GM12878 (cell line): ENCODE measurements around the gene KRTAP3-3. TPM values are rescaled to one million over a fixed set of nuclear protein-coding genes. Genes with fewer than 3 reads are reported as not detected.
"Not testable (repeated sequence)": the region's sequence is repeated elsewhere in the genome, so short reads cannot be mapped to it uniquely, and the experiment has no call there.

Source experiments
- ATAC-seq: fragments of 200-7000 bp; cut with Tn5 transposase; 3 replicates; pipeline ENCODE4 v1.9.1; 2020; ENCODE audit warnings: mild to moderate bottlenecking, moderate library complexity
- BruUV-seq: library from RNA; stranded (reverse); fragments of 400-500 nt; replicated peaks from 2 replicates; lab custom pipeline; 2021; lab: Mats Ljungman, UMichigan
- CTCF ChIA-PET: fragments of 300-600 bp; sonication (Branson Sonifier 250); formaldehyde crosslinking; extraction: SDS; loops from one replicate; lab custom pipeline; 2021; ENCODE audit warnings: inconsistent platforms; lab: Yijun Ruan, JAX
- POLR2A ChIA-PET: fragments of 350-600 bp; formaldehyde crosslinking; extraction: SDS; loops from one replicate; lab custom pipeline; 2021; ENCODE audit warnings: inconsistent platforms; lab: Charles Lee
- RAD21 ChIA-PET: fragments of 300-600 bp; sonication (Branson Sonifier 250); formaldehyde crosslinking; loops from one replicate; lab custom pipeline; 2023; ENCODE audit warnings: antibody characterized with exemption; ENCODE audit not compliant: unreplicated experiment; lab: Charles Lee
- SMC1A ChIA-PET: fragments of 300-600 bp; sonication (Branson Sonifier 250); formaldehyde crosslinking; loops from one replicate; lab custom pipeline; 2023; ENCODE audit not compliant: unreplicated experiment, uncharacterized antibody; lab: Charles Lee
- DNase-seq: peaks from one replicate; pipeline ENCODE4 v3.0.0-alpha.2; 2011; ENCODE audit warnings: low read depth, low spot score
- FAIRE-seq: peaks from 3 replicates; lab custom pipeline; 2011; peaks lifted over from hg19 to GRCh38; lab: Jason Lieb, UNC
- H2AFZ ChIP-seq: 2 replicates; pipeline ENCODE4 v1.6.0; 2011; ENCODE audit warnings: low read depth, low read length, control low read depth; ENCODE audit not compliant: control insufficient read depth
- H3K27ac ChIP-seq: 2 replicates; pipeline ENCODE4 v1.5.1; 2011; ENCODE audit warnings: control low read depth; ENCODE audit not compliant: control insufficient read depth, insufficient read depth
- H3K27me3 ChIP-seq, 2 experiments: replicated peaks in 1 of 2; 2 replicates each; pipeline versions ENCODE4 v1.6.0 to v1.6.1; 2011; ENCODE audit warnings: low read length in 1 of 2; ENCODE audit not compliant: control insufficient read depth in 2 of 2, insufficient read depth in 2 of 2
- H3K36me3 ChIP-seq, 2 experiments: 2 replicates each; pipeline ENCODE4 v1.5.1; 2011; ENCODE audit warnings: low read length in 1 of 2; ENCODE audit not compliant: control insufficient read depth in 2 of 2, insufficient read depth in 2 of 2
- H3K4me1 ChIP-seq: 2 replicates; pipeline ENCODE4 v1.6.1; 2011; ENCODE audit warnings: mild to moderate bottlenecking, low read length, moderate library complexity, mixed read lengths; ENCODE audit not compliant: control insufficient read depth, insufficient read depth
- H3K4me2 ChIP-seq: 2 replicates; pipeline ENCODE4 v1.6.0; 2011; ENCODE audit warnings: control low read depth; ENCODE audit not compliant: control insufficient read depth, insufficient read depth
- H3K4me3 ChIP-seq: fragments of 200-600 bp; sonication (generic); 2 replicates; pipeline ENCODE4 v1.5.1; 2016
- H3K79me2 ChIP-seq: 2 replicates; pipeline ENCODE4 v1.6.0; 2011; ENCODE audit warnings: low read length; ENCODE audit not compliant: control insufficient read depth, insufficient read depth
- H3K9ac ChIP-seq: 2 replicates; pipeline ENCODE4 v1.8.0; 2011; ENCODE audit warnings: low read length, control low read depth, mixed read lengths; ENCODE audit not compliant: control insufficient read depth, insufficient read depth
- H3K9me3 ChIP-seq: replicated peaks from 3 replicates; pipeline ENCODE4 v1.5.1; 2011; ENCODE audit warnings: mild to moderate bottlenecking, low read length; ENCODE audit not compliant: control insufficient read depth, insufficient read depth
- H4K20me1 ChIP-seq: 2 replicates; pipeline ENCODE4 v1.6.0; 2011; ENCODE audit not compliant: control insufficient read depth, insufficient read depth
- BACH1 ChIP-seq: fragments of 450-650 bp; IDR thresholded peaks from 2 replicates; pipeline ENCODE4 v1.6.1; 2017; ENCODE audit warnings: mild to moderate bottlenecking, borderline replicate concordance
- JUND ChIP-seq: IDR thresholded peaks from 2 replicates; pipeline ENCODE4 v1.6.1; 2012; ENCODE audit warnings: low read depth, mild to moderate bottlenecking, low read length, improper control_type of control experiment, moderate library complexity
- NR2F1 ChIP-seq: fragments of 450-650 bp; conservative IDR thresholded peaks from 2 replicates; pipeline ENCODE4 v1.6.1; 2017; ENCODE audit warnings: mild to moderate bottlenecking
- PML ChIP-seq: IDR thresholded peaks from 2 replicates; pipeline ENCODE4 v1.6.1; 2012; ENCODE audit warnings: low read length, inconsistent platforms
- WGBS: methylation state at CpG from one replicate; pipeline ENCODE4 v1.1.6; 2016; ENCODE audit warnings: low lambda C conversion rate; ENCODE audit not compliant: insufficient replicate concordance, insufficient coverage; ENCODE audit errors: missing lambda C conversion rate; 5-methylcytosine and 5-hydroxymethylcytosine counted together
- in situ Hi-C: fragments of 300-500 bp; cut with MboI; formaldehyde crosslinking; loops from 9 replicates; pipeline ENCODE4 v1.14.3; 2018; ENCODE audit warnings: mixed read lengths
- intact Hi-C: fragments of 100-400 bp; cut with micrococcal nuclease; formaldehyde crosslinking; loops from one replicate; pipeline ENCODE4 v1.14.2; 2022; ENCODE audit not compliant: unreplicated experiment
- polyA plus RNA-seq, 11 experiments: library from polyadenylated mRNA; depleted of rRNA in 4 of 11; unstranded in 6 of 11; stranded (reverse) in 5 of 11; fragments of >200 nt; fragmentation: Nextera tagmentation in 4 of 11; fragmentation: Illumina TruSeq in 1 of 11; extraction: Ambion mirVana in 4 of 11; extraction: Trizol in 1 of 11; gene quantifications; 1 replicate in 1 of 11; 2 replicates in 10 of 11; pipeline versions ENCODE4 v1.2.1 to v1.2.3, GENCODE V29; 2011 to 2016; ENCODE audit warnings: inconsistent platforms in 2 of 11, missing spikeins in 2 of 11, low read depth in 1 of 11
- total RNA-seq, 4 experiments: library from RNA; depleted of rRNA in 3 of 4; stranded (reverse); fragments of >200 nt in 3 of 4; fragmentation: Illumina TruSeq in 1 of 4; extraction: Trizol in 1 of 4; gene quantifications; 2 replicates each; pipeline versions ENCODE4 v1.2.1 to v1.2.3, GENCODE V29; 2013 to 2021
- TF ChIP-seq, protein P1 (sequence below): IDR thresholded peaks from 2 replicates; pipeline ENCODE4 v1.6.1; 2011; ENCODE audit warnings: borderline replicate concordance, low read depth, mild to moderate bottlenecking, moderate library complexity, low read length; ENCODE audit not compliant: insufficient read depth, poor library complexity, severe bottlenecking

The KRTAP3-3 gene
- total and polyA plus RNA-seq, 10 of the 15 experiments (the other 5 are each of a cell fraction or from before 2014, with no cell fraction given): not detected

DNA sequence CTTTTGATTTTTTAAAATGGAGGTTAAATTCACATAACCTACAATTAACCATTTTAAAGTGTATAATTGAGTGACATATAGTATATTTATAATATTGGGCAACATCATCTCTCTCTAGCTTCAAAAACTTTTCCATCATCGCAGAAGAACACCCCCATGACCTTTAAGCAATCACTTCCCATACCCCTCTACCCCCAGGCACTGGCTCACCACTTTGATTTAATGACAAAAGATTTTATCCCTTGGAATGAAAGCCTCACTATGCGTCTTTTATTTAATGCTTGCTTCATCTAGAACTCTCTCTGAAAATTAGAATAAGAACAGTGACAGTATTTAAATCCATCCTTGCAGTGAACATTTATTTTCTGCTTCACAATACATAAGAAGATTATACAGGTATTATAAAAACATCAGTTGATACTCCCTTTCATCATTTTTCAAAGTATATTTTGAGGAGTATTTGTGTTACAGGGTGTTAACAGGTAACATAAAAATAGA is 43.9 kb upstream of the KRTAP3-3 start:
- DNase-seq: no peak
- TF ChIP-seq JUND (no peak), BACH1 (no peak), NR2F1 (no peak), PML (no peak)
- TF ChIP-seq, protein P1, sequence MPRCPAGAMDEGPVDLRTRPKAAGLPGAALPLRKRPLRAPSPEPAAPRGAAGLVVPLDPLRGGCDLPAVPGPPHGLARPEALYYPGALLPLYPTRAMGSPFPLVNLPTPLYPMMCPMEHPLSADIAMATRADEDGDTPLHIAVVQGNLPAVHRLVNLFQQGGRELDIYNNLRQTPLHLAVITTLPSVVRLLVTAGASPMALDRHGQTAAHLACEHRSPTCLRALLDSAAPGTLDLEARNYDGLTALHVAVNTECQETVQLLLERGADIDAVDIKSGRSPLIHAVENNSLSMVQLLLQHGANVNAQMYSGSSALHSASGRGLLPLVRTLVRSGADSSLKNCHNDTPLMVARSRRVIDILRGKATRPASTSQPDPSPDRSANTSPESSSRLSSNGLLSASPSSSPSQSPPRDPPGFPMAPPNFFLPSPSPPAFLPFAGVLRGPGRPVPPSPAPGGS: no peak
- H3K36me3 ChIP-seq: no peaks in the 10 kb centered on the region
- H3K27ac ChIP-seq: no peak overlapping the region
- H3K4me3 ChIP-seq: no peak overlapping the region
- no peak overlapping the region for H3K9ac ChIP-seq
- BruUV-seq: no TSS peak
- no peaks in the 10 kb centered on the region for H3K9me3 ChIP-seq
- CTCF ChIA-PET: no interaction called here
- H3K4me2 ChIP-seq: no peak overlapping the region
- POLR2A ChIA-PET: no interaction called here
- H3K27me3 ChIP-seq: no peaks in the 10 kb centered on the region
- in situ Hi-C loops (no loop called here), intact Hi-C loops (no loop called here)
- FAIRE-seq: no peak
- RAD21 ChIA-PET: no interaction called here
- no peaks in the 10 kb centered on the region for H3K4me1 ChIP-seq
- no peaks in the 10 kb centered on the region for H3K79me2 ChIP-seq
- WGBS: 38% methylated on average over 2 of the region's 2 CpGs
- SMC1A ChIA-PET: no interaction called here
- H4K20me1 ChIP-seq: no peaks in the 10 kb centered on the region
- no peak overlapping the region for H2AFZ ChIP-seq
- no peak for ATAC-seq

DNA sequence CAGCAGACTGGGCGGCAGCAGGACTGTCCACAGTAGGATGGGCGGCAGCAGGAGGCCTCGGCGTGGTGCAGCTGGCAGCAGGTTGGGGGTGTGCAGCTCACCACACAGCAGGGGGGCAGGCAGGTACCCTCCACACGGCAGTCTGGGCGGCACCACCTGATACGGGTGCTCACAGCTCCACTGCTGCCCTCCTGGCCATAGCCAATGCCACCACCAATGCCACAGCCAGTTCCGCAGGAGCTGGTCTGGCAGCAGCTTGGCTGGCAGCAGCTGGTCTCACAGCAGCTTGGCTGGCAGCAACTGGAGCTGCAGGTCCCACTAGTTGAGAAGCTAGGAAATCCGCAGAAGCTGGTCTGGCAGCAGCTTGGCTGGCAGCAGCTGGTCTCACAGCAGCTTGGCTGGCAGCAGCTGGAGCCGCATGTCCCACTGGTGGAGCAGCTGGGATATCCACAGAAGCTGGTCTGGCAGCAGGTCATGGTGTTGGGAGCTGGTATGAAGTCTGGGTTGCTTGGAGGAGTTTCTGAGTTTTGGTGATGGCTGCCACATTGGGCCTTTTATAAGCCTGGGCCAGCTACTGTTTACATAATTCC is 40.5 kb upstream of the KRTAP3-3 start, which contains the start of gene KRTAP1-3:
Gene KRTAP1-3, minus strand, starts transcription at position 529 of the 590 bp plus-strand sequence. Its CDS starts 53 bp downstream, at position 476.
- WGBS: 38% methylated on average over 10 of the region's 10 CpGs
- H3K27ac ChIP-seq, FAIRE-seq, H3K36me3 ChIP-seq, DNase-seq, H3K4me1 ChIP-seq, H3K79me2 ChIP-seq, H3K9ac ChIP-seq, ATAC-seq, BruUV-seq, intact Hi-C loops, H3K4me2 ChIP-seq, in situ Hi-C loops, CTCF ChIA-PET, H3K4me3 ChIP-seq, H3K9me3 ChIP-seq, SMC1A ChIA-PET, H2AFZ ChIP-seq, H3K27me3 ChIP-seq, RAD21 ChIA-PET, POLR2A ChIA-PET, H4K20me1 ChIP-seq: not testable (repeated sequence)
